Osteocyte (in vitro differentiated cells): ENCODE results near the gene NOD1. TPM values are rescaled to one million over a fixed set of nuclear protein-coding genes. Genes with fewer than 3 reads are reported as not detected.
A peak's percentile ranks its signal among the peaks of the same experiment; 100 is the strongest.

Experiments used
- DNase-seq: peaks from one replicate; pipeline ENCODE4 v3.0.0; 2021; ENCODE audit warnings: mixed read lengths; ENCODE audit not compliant: unreplicated experiment; ENCODE audit errors: extremely low spot score
- H3K27ac Mint-ChIP-seq: one replicate; pipeline ENCODE4 v1.8.0; 2021; ENCODE audit warnings: mild to moderate bottlenecking, mixed read lengths; ENCODE audit not compliant: unreplicated experiment
- H3K27me3 Mint-ChIP-seq: one replicate; pipeline ENCODE4 v1.8.0; 2021; ENCODE audit warnings: mixed read lengths; ENCODE audit not compliant: unreplicated experiment
- H3K36me3 Mint-ChIP-seq: one replicate; pipeline ENCODE4 v1.8.0; 2021; ENCODE audit warnings: mixed read lengths; ENCODE audit not compliant: unreplicated experiment
- H3K4me1 Mint-ChIP-seq: one replicate; pipeline ENCODE4 v1.8.0; 2021; ENCODE audit warnings: mixed read lengths; ENCODE audit not compliant: unreplicated experiment
- H3K4me3 Mint-ChIP-seq: one replicate; pipeline ENCODE4 v1.8.0; 2021; ENCODE audit warnings: mild to moderate bottlenecking, moderate library complexity, mixed read lengths; ENCODE audit not compliant: unreplicated experiment
- H3K9me3 Mint-ChIP-seq: one replicate; pipeline ENCODE4 v1.8.0; 2021; ENCODE audit warnings: mixed read lengths; ENCODE audit not compliant: unreplicated experiment
- total RNA-seq: library from RNA; stranded (reverse); gene quantifications from 2 replicates; pipeline ENCODE4 v1.2.1, GENCODE V29; 2021
- TF ChIP-seq, protein P1 (sequence below): fragments of 200-600 bp; sonication (generic); IDR thresholded peaks from 2 replicates; pipeline ENCODE4 v1.5.0; 2021; ENCODE audit warnings: antibody characterized with exemption, mild to moderate bottlenecking, moderate library complexity

The NOD1 gene
- total RNA-seq, 1 donor from 2014 or later: 7.2 TPM

- Mint-ChIP-seq H3K27ac (no peak overlapping the region), H3K27me3 (no peaks in the 10 kb centered on the region), H3K9me3 (no peaks in the 10 kb centered on the region), H3K4me1 (peaks cover 28% of the 10 kb centered on the region), H3K36me3 (peaks cover 29% of the 10 kb centered on the region), H3K4me3 (no peak overlapping the region)
- no peak for DNase-seq
- TF ChIP-seq, protein P1, sequence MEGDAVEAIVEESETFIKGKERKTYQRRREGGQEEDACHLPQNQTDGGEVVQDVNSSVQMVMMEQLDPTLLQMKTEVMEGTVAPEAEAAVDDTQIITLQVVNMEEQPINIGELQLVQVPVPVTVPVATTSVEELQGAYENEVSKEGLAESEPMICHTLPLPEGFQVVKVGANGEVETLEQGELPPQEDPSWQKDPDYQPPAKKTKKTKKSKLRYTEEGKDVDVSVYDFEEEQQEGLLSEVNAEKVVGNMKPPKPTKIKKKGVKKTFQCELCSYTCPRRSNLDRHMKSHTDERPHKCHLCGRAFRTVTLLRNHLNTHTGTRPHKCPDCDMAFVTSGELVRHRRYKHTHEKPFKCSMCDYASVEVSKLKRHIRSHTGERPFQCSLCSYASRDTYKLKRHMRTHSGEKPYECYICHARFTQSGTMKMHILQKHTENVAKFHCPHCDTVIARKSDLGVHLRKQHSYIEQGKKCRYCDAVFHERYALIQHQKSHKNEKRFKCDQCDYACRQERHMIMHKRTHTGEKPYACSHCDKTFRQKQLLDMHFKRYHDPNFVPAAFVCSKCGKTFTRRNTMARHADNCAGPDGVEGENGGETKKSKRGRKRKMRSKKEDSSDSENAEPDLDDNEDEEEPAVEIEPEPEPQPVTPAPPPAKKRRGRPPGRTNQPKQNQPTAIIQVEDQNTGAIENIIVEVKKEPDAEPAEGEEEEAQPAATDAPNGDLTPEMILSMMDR: no peak
These were observed 49.4 kb downstream of the NOD1 start for GRCh38 chr7:30429156-30429530.

- Mint-ChIP-seq H3K4me1 (peaks cover 25% of the 10 kb centered on the region), H3K27ac (no peak overlapping the region), H3K4me3 (no peak overlapping the region), H3K36me3 (peaks cover 29% of the 10 kb centered on the region), H3K9me3 (no peaks in the 10 kb centered on the region), H3K27me3 (no peaks in the 10 kb centered on the region)
- TF ChIP-seq, protein P1: no peak
- peak; percentile 38 for DNase-seq
These were observed 50.1 kb downstream of the NOD1 start for GRCh38 chr7:30428246-30429155.

GRCh38 chr7:30427296-30428070 lies 51.1 kb downstream of the NOD1 start:
- no peaks in the 10 kb centered on the region for H3K27me3 Mint-ChIP-seq
- no peaks in the 10 kb centered on the region for H3K9me3 Mint-ChIP-seq
- no peak overlapping the region for H3K27ac Mint-ChIP-seq
- H3K36me3 Mint-ChIP-seq: peaks cover 30% of the 10 kb centered on the region
- TF ChIP-seq, protein P1: no peak
- DNase-seq: peak; percentile 76
- H3K4me1 Mint-ChIP-seq: peaks cover 16% of the 10 kb centered on the region
- no peak overlapping the region for H3K4me3 Mint-ChIP-seq

GRCh38 chr7:30424506-30424905 lies 54.1 kb downstream of the NOD1 start:
- H3K27ac Mint-ChIP-seq: no peak overlapping the region
- no peaks in the 10 kb centered on the region for H3K27me3 Mint-ChIP-seq
- H3K4me3 Mint-ChIP-seq: no peak overlapping the region
- peak; percentile 53 for DNase-seq
- no peaks in the 10 kb centered on the region for H3K4me1 Mint-ChIP-seq
- H3K9me3 Mint-ChIP-seq: peaks cover 7% of the 10 kb centered on the region
- H3K36me3 Mint-ChIP-seq: peaks cover 34% of the 10 kb centered on the region
- TF ChIP-seq, protein P1: no peak
